IPS-20b (cell line): ENCODE measurements around the gene CUL9.

Experiments used
- H3K27ac ChIP-seq: one replicate; pipeline ENCODE4 v1.5.1; 2013; ENCODE audit warnings: low read length
- H3K27me3 ChIP-seq: 2 replicates; pipeline ENCODE4 v1.6.1; 2013; ENCODE audit warnings: mild to moderate bottlenecking, low read length, inconsistent platforms; ENCODE audit not compliant: insufficient read depth
- H3K36me3 ChIP-seq: 2 replicates; pipeline ENCODE4 v1.6.1; 2013; ENCODE audit warnings: low read depth, mild to moderate bottlenecking, inconsistent platforms, low read length, moderate library complexity; ENCODE audit not compliant: insufficient read depth
- H3K4me1 ChIP-seq: 2 replicates; pipeline ENCODE4 v1.6.1; 2013; ENCODE audit warnings: mild to moderate bottlenecking, control low read depth, inconsistent platforms, low read length, moderate library complexity; ENCODE audit not compliant: insufficient read depth
- H3K4me3 ChIP-seq: 2 replicates; pipeline ENCODE4 v1.5.1; 2013; ENCODE audit warnings: mild to moderate bottlenecking, low read length, inconsistent platforms
- H3K9ac ChIP-seq: 2 replicates; pipeline ENCODE4 v1.6.1; 2013; ENCODE audit warnings: low read depth, mild to moderate bottlenecking, inconsistent platforms, low read length, moderate library complexity
- H3K9me3 ChIP-seq: 2 replicates; pipeline ENCODE4 v1.6.1; 2013; ENCODE audit warnings: mild to moderate bottlenecking, low read depth, low read length, inconsistent platforms; ENCODE audit not compliant: insufficient read depth

The CUL9 gene

GRCh38 chr6:43175676-43176422 lies 6.1 kb upstream of the CUL9 start:
- H3K9ac ChIP-seq, result no peak overlapping the region
- peaks cover 19% of the 10 kb centered on the region for H3K4me1 ChIP-seq
- peaks cover 10% of the 10 kb centered on the region; the same call in 1 of the 2 replicates for H3K27me3 ChIP-seq
- peaks cover 59% of the 10 kb centered on the region for H3K36me3 ChIP-seq
- no peaks in the 10 kb centered on the region for H3K9me3 ChIP-seq
- no peak overlapping the region for H3K27ac ChIP-seq
- no peak overlapping the region for H3K4me3 ChIP-seq

- peaks cover 61% of the 10 kb centered on the region for H3K36me3 ChIP-seq
- no peak overlapping the region for H3K9ac ChIP-seq
- peaks cover 21% of the 10 kb centered on the region for H3K4me1 ChIP-seq
- no peak overlapping the region for H3K27ac ChIP-seq
- no peak overlapping the region for H3K4me3 ChIP-seq
- H3K27me3 ChIP-seq, result peaks cover 10% of the 10 kb centered on the region; the same call in 1 of the 2 replicates
- H3K9me3 ChIP-seq, result no peaks in the 10 kb centered on the region
Observed at GRCh38 chr6:43176423-43176786, 5.6 kb upstream of the CUL9 start.

GRCh38 chr6:43178150-43178549 lies 3.8 kb upstream of the CUL9 start:
- Histone ChIP-seq H3K9ac (no peak overlapping the region), H3K4me3 (no peak overlapping the region), H3K27ac (no peak overlapping the region), H3K36me3 (peaks cover 61% of the 10 kb centered on the region), H3K27me3 (peaks cover under 1% of the 10 kb centered on the region; the same call in 1 of the 2 replicates), H3K9me3 (no peaks in the 10 kb centered on the region), H3K4me1 (peaks cover 24% of the 10 kb centered on the region)

- Histone ChIP-seq H3K9me3 (no peaks in the 10 kb centered on the region), H3K27me3 (no peaks in the 10 kb centered on the region), H3K27ac (no peak overlapping the region), H3K4me3 (no peak overlapping the region), H3K9ac (no peak overlapping the region), H3K4me1 (peaks cover 15% of the 10 kb centered on the region), H3K36me3 (peaks cover 54% of the 10 kb centered on the region)
Observed at GRCh38 chr6:43178951-43179830, 2.8 kb upstream of the CUL9 start.

GRCh38 chr6:43180058-43180457 lies 1.9 kb upstream of the CUL9 start:
- Histone ChIP-seq H3K27me3 (no peaks in the 10 kb centered on the region), H3K9me3 (no peaks in the 10 kb centered on the region), H3K27ac (no peak overlapping the region), H3K9ac (no peak overlapping the region), H3K4me1 (peaks cover 11% of the 10 kb centered on the region), H3K4me3 (no peak overlapping the region), H3K36me3 (peaks cover 50% of the 10 kb centered on the region)

GRCh38 chr6:43180985-43181384 lies 1.0 kb upstream of the CUL9 start:
- peak overlapping the region; percentile 72; the same call in 1 of the 2 replicates for H3K9ac ChIP-seq
- no peak overlapping the region for H3K27ac ChIP-seq
- peak overlapping the region; percentile 78 for H3K4me3 ChIP-seq
- peaks cover 7% of the 10 kb centered on the region; the same call in 1 of the 2 replicates for H3K4me1 ChIP-seq
- peaks cover 40% of the 10 kb centered on the region for H3K36me3 ChIP-seq
- H3K27me3 ChIP-seq, result no peaks in the 10 kb centered on the region
- no peaks in the 10 kb centered on the region for H3K9me3 ChIP-seq

GRCh38 chr6:43181621-43181941 lies 415 bp upstream of the CUL9 start:
- peaks cover 34% of the 10 kb centered on the region for H3K36me3 ChIP-seq
- peaks cover 7% of the 10 kb centered on the region; the same call in 1 of the 2 replicates for H3K4me1 ChIP-seq
- H3K9ac ChIP-seq, result peak overlapping the region; percentile 72; the same call in 1 of the 2 replicates
- H3K27ac ChIP-seq, result peak overlapping the region; percentile 18
- no peaks in the 10 kb centered on the region for H3K27me3 ChIP-seq
- H3K9me3 ChIP-seq, result no peaks in the 10 kb centered on the region
- H3K4me3 ChIP-seq, result peak overlapping the region; percentile 78

- Histone ChIP-seq H3K9ac (no peak overlapping the region), H3K27ac (no peak overlapping the region), H3K4me1 (peaks cover 7% of the 10 kb centered on the region; the same call in 1 of the 2 replicates), H3K9me3 (no peaks in the 10 kb centered on the region), H3K27me3 (no peaks in the 10 kb centered on the region), H3K36me3 (peaks cover 28% of the 10 kb centered on the region), H3K4me3 (no peak overlapping the region)
Observed at GRCh38 chr6:43183441-43183840, 1.4 kb downstream of the CUL9 start.

GRCh38 chr6:43184268-43184985 lies 2.4 kb downstream of the CUL9 start:
- Histone ChIP-seq H3K9ac (no peak overlapping the region), H3K36me3 (peaks cover 18% of the 10 kb centered on the region; the same call in 1 of the 2 replicates), H3K9me3 (no peaks in the 10 kb centered on the region), H3K27ac (no peak overlapping the region), H3K27me3 (no peaks in the 10 kb centered on the region), H3K4me1 (peaks cover 7% of the 10 kb centered on the region; the same call in 1 of the 2 replicates), H3K4me3 (no peak overlapping the region)

GRCh38 chr6:43185391-43185985 lies 3.5 kb downstream of the CUL9 start:
- Histone ChIP-seq H3K36me3 (peaks cover 12% of the 10 kb centered on the region; the same call in 1 of the 2 replicates), H3K27me3 (no peaks in the 10 kb centered on the region), H3K27ac (no peak overlapping the region), H3K9ac (no peak overlapping the region), H3K9me3 (no peaks in the 10 kb centered on the region), H3K4me1 (peaks cover 7% of the 10 kb centered on the region; the same call in 1 of the 2 replicates), H3K4me3 (no peak overlapping the region)

GRCh38 chr6:43186019-43186418 lies 4.0 kb downstream of the CUL9 start:
- Histone ChIP-seq H3K9ac (no peak overlapping the region), H3K27ac (no peak overlapping the region), H3K27me3 (no peaks in the 10 kb centered on the region), H3K9me3 (no peaks in the 10 kb centered on the region), H3K36me3 (peaks cover 8% of the 10 kb centered on the region; the same call in 1 of the 2 replicates), H3K4me1 (peaks cover 6% of the 10 kb centered on the region; the same call in 1 of the 2 replicates), H3K4me3 (no peak overlapping the region)
